Breast epithelium (tissue), 3 donors: Measurements from ENCODE around the gene ARHGEF17.

Experiments used
- POLR2AphosphoS5 ChIP-seq, 3 donors: sonication (generic); formaldehyde crosslinking; IDR thresholded peaks; one replicate each; pipeline ENCODE4 v1.6.1; 2017; ENCODE audit warnings: antibody characterized with exemption in 3 of 3
- TF ChIP-seq, protein P1 (sequence below), 3 donors: fragments of 450-650 bp; IDR thresholded peaks; one replicate each; pipeline ENCODE4 v1.5.1; 2016 to 2017; ENCODE audit warnings: antibody characterized with exemption in 3 of 3, mild to moderate bottlenecking in 3 of 3, moderate library complexity in 3 of 3

DNA sequence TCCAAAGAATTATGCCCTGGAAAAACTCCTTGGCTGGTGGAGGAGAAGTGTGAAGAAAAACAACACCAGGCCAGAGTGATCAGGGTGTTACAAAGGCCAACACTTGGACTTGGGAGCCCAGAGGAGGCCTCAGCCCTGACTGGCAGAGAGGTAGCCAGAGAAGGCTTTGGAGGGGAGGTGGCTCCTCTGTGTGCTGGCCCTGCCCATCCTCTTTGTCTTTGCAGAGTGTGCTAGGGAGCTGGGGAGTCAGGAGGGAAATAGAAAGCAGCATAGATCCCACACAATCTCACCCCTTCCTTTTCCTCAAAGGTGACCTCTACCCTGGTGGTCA lies 48.0 kb upstream of the ARHGEF17 start:
- no peak for TF ChIP-seq POLR2AphosphoS5 (IDR thresholded peaks at IDR 0.05)
- TF ChIP-seq, protein P1, sequence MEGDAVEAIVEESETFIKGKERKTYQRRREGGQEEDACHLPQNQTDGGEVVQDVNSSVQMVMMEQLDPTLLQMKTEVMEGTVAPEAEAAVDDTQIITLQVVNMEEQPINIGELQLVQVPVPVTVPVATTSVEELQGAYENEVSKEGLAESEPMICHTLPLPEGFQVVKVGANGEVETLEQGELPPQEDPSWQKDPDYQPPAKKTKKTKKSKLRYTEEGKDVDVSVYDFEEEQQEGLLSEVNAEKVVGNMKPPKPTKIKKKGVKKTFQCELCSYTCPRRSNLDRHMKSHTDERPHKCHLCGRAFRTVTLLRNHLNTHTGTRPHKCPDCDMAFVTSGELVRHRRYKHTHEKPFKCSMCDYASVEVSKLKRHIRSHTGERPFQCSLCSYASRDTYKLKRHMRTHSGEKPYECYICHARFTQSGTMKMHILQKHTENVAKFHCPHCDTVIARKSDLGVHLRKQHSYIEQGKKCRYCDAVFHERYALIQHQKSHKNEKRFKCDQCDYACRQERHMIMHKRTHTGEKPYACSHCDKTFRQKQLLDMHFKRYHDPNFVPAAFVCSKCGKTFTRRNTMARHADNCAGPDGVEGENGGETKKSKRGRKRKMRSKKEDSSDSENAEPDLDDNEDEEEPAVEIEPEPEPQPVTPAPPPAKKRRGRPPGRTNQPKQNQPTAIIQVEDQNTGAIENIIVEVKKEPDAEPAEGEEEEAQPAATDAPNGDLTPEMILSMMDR (IDR thresholded peaks at IDR 0.05) = no peak
